ENCODE data around the gene TMTC2.

GRCh38 chr12:83040339-83040738 is 353.6 kb downstream of the TMTC2 start:
- TF ChIP-seq, protein P1, sequence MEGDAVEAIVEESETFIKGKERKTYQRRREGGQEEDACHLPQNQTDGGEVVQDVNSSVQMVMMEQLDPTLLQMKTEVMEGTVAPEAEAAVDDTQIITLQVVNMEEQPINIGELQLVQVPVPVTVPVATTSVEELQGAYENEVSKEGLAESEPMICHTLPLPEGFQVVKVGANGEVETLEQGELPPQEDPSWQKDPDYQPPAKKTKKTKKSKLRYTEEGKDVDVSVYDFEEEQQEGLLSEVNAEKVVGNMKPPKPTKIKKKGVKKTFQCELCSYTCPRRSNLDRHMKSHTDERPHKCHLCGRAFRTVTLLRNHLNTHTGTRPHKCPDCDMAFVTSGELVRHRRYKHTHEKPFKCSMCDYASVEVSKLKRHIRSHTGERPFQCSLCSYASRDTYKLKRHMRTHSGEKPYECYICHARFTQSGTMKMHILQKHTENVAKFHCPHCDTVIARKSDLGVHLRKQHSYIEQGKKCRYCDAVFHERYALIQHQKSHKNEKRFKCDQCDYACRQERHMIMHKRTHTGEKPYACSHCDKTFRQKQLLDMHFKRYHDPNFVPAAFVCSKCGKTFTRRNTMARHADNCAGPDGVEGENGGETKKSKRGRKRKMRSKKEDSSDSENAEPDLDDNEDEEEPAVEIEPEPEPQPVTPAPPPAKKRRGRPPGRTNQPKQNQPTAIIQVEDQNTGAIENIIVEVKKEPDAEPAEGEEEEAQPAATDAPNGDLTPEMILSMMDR (IDR thresholded peaks at IDR 0.05) = no peak
- TF ChIP-seq POLR2A (IDR thresholded peaks at IDR 0.05) = no peak
